ENCODE results near the gene KDM4B. TPM values are rescaled to one million over a fixed set of nuclear protein-coding genes. Genes with fewer than 3 reads are reported as not detected.

Gene KDM4B
- total and polyA plus RNA-seq, 2 donors from 2014 or later: 6.6 to 35.7 TPM

DNA sequence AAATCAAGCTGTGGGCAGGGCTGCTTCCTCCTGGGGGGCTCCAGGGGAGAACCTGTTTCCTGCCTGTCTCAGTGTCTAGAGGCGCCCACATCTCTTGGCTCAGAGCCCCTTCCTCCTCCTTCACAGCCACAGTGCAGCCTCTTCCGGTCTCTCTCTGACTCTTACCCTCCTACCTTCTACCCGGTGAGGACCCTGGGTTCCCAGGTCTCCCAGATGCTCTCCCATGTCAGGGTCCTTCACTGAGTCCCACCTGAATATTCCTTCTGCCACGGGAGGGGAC is 153.1 kb downstream of the KDM4B start:
- H3K27me3 ChIP-seq (ENCODE audit: control insufficient read depth, insufficient read depth, low read length): no peaks in the 10 kb centered on the region
- H3K9ac ChIP-seq (ENCODE audit: low read length in 3 of 3): no peak overlapping the region
- DNase-seq (no peak), FAIRE-seq (no peak)
- no peaks in the 10 kb centered on the region for H3K4me1 ChIP-seq (ENCODE audit: control insufficient read depth in 2 of 3, insufficient read depth in 2 of 3, low read depth in 1 of 3, low read length in 3 of 3)
- TF ChIP-seq, protein P1, sequence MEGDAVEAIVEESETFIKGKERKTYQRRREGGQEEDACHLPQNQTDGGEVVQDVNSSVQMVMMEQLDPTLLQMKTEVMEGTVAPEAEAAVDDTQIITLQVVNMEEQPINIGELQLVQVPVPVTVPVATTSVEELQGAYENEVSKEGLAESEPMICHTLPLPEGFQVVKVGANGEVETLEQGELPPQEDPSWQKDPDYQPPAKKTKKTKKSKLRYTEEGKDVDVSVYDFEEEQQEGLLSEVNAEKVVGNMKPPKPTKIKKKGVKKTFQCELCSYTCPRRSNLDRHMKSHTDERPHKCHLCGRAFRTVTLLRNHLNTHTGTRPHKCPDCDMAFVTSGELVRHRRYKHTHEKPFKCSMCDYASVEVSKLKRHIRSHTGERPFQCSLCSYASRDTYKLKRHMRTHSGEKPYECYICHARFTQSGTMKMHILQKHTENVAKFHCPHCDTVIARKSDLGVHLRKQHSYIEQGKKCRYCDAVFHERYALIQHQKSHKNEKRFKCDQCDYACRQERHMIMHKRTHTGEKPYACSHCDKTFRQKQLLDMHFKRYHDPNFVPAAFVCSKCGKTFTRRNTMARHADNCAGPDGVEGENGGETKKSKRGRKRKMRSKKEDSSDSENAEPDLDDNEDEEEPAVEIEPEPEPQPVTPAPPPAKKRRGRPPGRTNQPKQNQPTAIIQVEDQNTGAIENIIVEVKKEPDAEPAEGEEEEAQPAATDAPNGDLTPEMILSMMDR (IDR thresholded peaks at IDR 0.05; ENCODE audit: borderline replicate concordance, extremely low read depth, insufficient read depth): no peak
- H3K4me3 ChIP-seq (ENCODE audit: low read length in 3 of 3): no peak overlapping the region
- H3K9me3 ChIP-seq (ENCODE audit: control insufficient read depth in 2 of 3, insufficient read depth in 1 of 3, low read length in 3 of 3): no peaks in the 10 kb centered on the region
- H3K36me3 ChIP-seq (ENCODE audit: control insufficient read depth in 2 of 3, insufficient read depth in 3 of 3, low read length in 3 of 3): peaks cover 0 to 8% (median 2%) of the 10 kb centered on the region in 3 donors
- intact Hi-C loops (cut with DNase I): no loop called here
- no peak overlapping the region for H3K27ac ChIP-seq (ENCODE audit: low read depth in 2 of 2, low read length in 2 of 2)

- FAIRE-seq (no peak), DNase-seq (no peak)
- TF ChIP-seq, protein P1 (IDR thresholded peaks at IDR 0.05; ENCODE audit: borderline replicate concordance, extremely low read depth, insufficient read depth): no peak
- no peak overlapping the region for H3K4me3 ChIP-seq (ENCODE audit: low read length in 3 of 3)
- no peak overlapping the region for H3K9ac ChIP-seq (ENCODE audit: low read length in 3 of 3)
- H3K4me1 ChIP-seq (ENCODE audit: control insufficient read depth in 2 of 3, insufficient read depth in 2 of 3, low read depth in 1 of 3, low read length in 3 of 3): no peaks in the 10 kb centered on the region
- no peaks in the 10 kb centered on the region for H3K27me3 ChIP-seq (ENCODE audit: control insufficient read depth, insufficient read depth, low read length)
- no peak overlapping the region for H3K27ac ChIP-seq (ENCODE audit: low read depth in 2 of 2, low read length in 2 of 2)
- no peaks in the 10 kb centered on the region for H3K9me3 ChIP-seq (ENCODE audit: control insufficient read depth in 2 of 3, insufficient read depth in 1 of 3, low read length in 3 of 3)
- peaks cover 0 to 8% (median 2%) of the 10 kb centered on the region in 3 donors for H3K36me3 ChIP-seq (ENCODE audit: control insufficient read depth in 2 of 3, insufficient read depth in 3 of 3, low read length in 3 of 3)
- intact Hi-C loops (cut with DNase I): no loop called here
Measured at GRCh38 chr19:5122671-5123409, 153.9 kb downstream of the KDM4B start.

GRCh38 chr19:5123646-5124045 is 154.7 kb downstream of the KDM4B start:
- no peaks in the 10 kb centered on the region for H3K9me3 ChIP-seq (ENCODE audit: control insufficient read depth in 2 of 3, insufficient read depth in 1 of 3, low read length in 3 of 3)
- intact Hi-C loops (cut with DNase I): no loop called here
- DNase-seq: no peak
- H3K9ac ChIP-seq (ENCODE audit: low read length in 3 of 3): no peak overlapping the region
- no peaks in the 10 kb centered on the region for H3K4me1 ChIP-seq (ENCODE audit: control insufficient read depth in 2 of 3, insufficient read depth in 2 of 3, low read depth in 1 of 3, low read length in 3 of 3)
- no peak overlapping the region for H3K27ac ChIP-seq (ENCODE audit: low read depth in 2 of 2, low read length in 2 of 2)
- H3K36me3 ChIP-seq (ENCODE audit: control insufficient read depth in 2 of 3, insufficient read depth in 3 of 3, low read length in 3 of 3): peaks cover 0 to 8% (median 2%) of the 10 kb centered on the region in 3 donors
- H3K4me3 ChIP-seq (ENCODE audit: low read length in 3 of 3): no peak overlapping the region
- TF ChIP-seq, protein P1 (IDR thresholded peaks at IDR 0.05; ENCODE audit: borderline replicate concordance, extremely low read depth, insufficient read depth): no peak
- no peak for FAIRE-seq
- H3K27me3 ChIP-seq (ENCODE audit: control insufficient read depth, insufficient read depth, low read length): no peaks in the 10 kb centered on the region
